NCI-H446 (cell line): ENCODE data around the gene CBARP.
"Not testable (repeated sequence)": the region's sequence is repeated elsewhere in the genome, so short reads cannot be mapped to it uniquely, and the experiment has no call there.

Experiments
- DNase-seq, 2 experiments: peaks; one replicate each; lab custom pipeline; 2025; lab: John Stamatoyannopoulos, UW

The CBARP gene

GRCh38 chr19:1210227-1210538 is 27.6 kb downstream of the CBARP start:
- no peak for DNase-seq

DNA sequence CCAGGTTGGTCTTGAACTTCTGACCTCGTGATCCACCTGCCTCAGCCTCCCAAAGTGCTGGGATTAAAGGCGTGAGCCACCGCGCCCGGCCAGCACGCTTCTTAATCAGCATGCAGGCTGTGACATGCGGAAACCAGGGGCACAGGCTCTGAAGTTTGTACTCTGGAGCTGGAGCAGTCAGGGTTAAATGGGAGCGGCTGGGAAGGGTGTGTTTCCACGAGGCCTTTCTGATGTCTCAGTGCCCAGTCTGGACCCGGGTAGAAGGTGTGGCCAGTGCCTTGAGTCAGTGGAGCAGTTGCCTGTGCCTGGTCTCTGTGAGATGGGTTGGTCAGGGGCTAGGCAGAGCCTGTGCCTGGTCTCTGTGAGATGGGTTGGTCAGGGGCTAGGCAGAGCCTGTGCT is 29.0 kb downstream of the CBARP start:
- DNase-seq, result not testable (repeated sequence)

DNA sequence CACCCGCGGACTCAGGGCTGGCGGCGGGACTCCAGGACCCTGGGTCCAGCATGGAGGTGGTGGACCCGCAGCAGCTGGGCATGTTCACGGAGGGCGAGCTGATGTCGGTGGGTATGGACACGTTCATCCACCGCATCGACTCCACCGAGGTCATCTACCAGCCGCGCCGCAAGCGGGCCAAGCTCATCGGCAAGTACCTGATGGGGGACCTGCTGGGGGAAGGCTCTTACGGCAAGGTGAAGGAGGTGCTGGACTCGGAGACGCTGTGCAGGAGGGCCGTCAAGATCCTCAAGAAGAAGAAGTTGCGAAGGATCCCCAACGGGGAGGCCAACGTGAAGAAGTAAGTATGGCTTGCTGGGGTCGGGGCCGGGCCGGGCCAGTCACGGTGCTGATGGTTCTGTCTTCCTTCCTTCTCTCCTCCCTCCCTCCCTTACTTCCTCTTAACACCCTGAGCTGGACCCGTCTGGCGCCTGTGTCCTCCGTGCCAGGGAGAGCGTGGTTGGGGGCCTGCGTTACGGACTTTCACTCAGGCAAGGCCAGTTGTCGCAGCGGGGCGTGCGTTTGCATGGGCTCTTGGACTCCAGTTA is 30.8 kb downstream of the CBARP start:
- DNase-seq, result no peak

DNA sequence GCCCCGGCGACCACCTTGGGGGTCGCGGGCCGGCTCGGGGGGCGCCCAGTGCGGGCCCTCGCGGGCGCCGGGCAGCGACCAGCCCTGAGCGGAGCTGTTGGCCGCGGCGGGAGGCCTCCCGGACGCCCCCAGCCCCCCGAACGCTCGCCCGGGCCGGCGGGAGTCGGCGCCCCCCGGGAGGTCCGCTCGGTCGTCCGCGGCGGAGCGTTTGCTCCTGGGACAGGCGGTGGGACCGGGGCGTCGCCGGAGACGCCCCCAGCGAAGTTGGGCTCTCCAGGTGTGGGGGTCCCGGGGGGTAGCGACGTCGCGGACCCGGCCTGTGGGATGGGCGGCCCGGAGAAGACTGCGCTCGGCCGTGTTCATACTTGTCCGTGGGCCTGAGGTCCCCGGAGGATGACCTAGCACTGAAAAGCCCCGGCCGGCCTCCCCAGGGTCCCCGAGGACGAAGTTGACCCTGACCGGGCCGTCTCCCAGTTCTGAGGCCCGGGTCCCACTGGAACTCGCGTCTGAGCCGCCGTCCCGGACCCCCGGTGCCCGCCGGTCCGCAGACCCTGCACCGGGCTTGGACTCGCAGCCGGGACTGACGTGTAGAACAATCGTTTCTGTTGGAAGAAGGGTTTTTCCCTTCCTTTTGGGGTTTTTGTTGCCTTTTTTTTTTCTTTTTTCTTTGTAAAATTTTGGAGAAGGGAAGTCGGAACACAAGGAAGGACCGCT is 31.5 kb downstream of the CBARP start:
- DNase-seq, result no peak

GRCh38 chr19:1205114-1206099 is 32.4 kb downstream of the CBARP start, which contains the start of gene STK11:
Gene STK11 (plus strand): TSS chr19:1205778. CDS start chr19:1206914, 1,136 bp downstream.
- DNase-seq, result peak; percentile 97 to 99

GRCh38 chr19:1200614-1201013 is 37.2 kb downstream of the CBARP start:
- not testable (repeated sequence) for DNase-seq

DNA sequence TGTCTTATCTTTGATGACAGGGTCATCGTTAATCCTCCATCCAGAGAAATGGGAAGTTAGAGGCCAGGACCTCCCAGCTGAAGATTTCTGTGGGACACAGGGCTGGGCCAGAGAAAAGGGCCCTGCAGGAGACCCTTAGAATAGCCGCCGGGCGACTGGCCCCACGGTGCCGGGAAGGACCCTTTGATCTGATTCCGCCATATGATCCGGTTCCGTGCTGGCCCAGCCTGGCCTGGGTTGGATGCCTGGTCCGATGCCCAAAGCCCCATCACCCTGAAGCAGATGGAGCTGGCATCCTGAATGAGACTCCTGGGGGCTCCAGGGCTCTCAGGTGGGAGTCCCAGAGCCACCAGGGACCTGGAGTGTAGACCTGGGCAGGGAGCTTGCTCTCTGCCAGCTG is 38.3 kb downstream of the CBARP start:
- DNase-seq, result no peak

GRCh38 chr19:1189419-1189818 is 48.4 kb downstream of the CBARP start:
- DNase-seq, result no peak

- DNase-seq, result no peak
Measured at GRCh38 chr19:1183543-1184172, 54.1 kb downstream of the CBARP start.

GRCh38 chr19:1182727-1183126 is 55.1 kb downstream of the CBARP start:
- no peak for DNase-seq

- DNase-seq, result no peak
Measured at GRCh38 chr19:1182068-1182467, 55.7 kb downstream of the CBARP start.

- DNase-seq, result no peak
Measured at GRCh38 chr19:1181606-1182005, 56.2 kb downstream of the CBARP start.
